Fibroblast of skin of right biceps (primary cell): ENCODE measurements around the gene RETREG1.
A peak's percentile ranks its signal among the peaks of the same experiment; 100 is the strongest.
"Not testable (repeated sequence)": the region's sequence is repeated elsewhere in the genome, so short reads cannot be mapped to it uniquely, and the experiment has no call there.

Experiments used
- DNase-seq: peaks from one replicate; pipeline ENCODE4 v3.0.0-alpha.2; 2013

RETREG1 gene

DNA sequence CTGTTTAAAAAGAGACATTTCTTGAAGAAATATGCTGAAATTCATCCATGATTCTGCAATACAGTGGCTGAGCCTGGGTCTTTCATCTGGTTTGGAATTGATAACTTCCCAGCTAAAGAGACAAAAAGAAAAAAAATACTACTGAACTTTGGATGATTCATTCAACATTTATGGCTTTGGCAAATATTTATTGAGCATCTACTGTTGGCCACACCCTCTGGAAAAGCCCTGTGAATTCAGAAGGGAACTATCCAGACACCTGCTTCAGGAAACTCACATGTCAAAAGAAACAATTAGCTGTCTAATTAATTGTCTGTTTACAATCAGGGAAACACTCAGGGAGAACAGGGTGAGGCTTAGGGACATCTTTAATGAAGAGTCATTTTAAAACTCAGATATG is 133.4 kb downstream of the RETREG1 start:
- DNase-seq, result no peak

DNA sequence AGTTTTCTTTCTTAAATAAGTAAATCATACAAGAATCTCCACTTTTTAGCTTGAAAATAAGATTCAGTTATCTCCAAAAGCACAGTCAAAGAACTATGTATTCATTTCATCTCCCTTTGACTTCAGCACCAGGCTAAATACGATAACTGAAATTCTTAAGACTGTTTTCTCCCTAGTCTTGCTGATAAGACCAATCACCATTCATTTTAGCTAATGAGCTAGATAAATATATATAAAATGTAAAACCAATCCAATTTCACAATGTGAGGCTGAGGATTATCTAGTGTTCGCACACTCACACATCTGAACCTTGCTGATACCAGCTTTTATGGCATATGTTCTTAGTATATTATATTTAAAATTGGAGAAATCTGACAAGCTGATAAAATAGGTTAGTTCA is 133.9 kb downstream of the RETREG1 start:
- DNase-seq, result no peak

DNA sequence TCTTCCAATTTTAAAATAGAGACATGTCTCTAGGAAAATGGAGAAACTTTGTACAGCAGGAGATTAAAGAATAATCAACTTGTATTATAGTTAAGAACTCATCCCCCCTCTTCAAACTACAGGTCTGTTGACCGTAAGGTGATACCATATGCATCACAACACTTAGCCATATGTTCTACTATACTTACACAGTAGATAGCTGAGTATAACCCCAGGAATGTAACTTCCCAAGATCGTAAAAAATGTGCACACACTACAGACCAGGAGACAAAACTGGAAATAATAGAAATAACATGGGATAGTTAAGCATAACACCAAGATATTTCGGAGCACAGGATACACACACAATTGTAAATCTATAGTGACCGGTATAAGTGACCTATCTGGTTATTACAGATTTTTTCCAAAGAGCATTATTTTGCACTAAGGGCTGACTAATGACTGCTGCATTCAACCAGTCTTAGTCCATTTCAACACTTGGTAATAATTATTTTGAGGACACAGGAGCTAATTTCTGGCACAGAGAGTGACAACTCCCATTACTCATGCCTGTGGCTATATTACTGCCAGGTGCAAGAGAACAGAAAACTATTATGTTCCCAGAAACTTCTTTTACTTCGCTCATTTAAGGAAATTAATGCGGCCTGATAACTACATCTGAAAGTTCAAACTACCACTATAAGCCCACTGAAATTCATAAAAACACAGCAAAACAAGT is 135.8 kb downstream of the RETREG1 start:
- DNase-seq, result peak; percentile 28

DNA sequence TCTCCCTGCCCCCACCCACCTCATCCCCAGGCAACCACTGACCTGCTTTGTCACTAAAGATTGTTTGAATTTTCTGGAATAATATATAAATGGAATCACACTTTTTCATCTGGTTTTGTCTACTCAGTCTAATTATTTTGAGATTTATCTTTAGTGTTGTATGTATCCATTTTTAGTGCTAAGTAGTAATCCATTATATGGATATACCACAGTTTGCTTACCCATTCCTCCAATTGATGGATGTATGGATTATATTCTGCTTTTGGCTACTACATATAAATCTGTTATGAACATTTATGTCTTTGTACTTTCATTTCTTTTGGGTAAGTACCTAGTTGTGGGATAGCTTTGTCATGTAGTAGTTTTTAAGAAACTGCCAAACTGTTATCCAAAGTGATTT is 136.7 kb downstream of the RETREG1 start:
- DNase-seq, result no peak

DNA sequence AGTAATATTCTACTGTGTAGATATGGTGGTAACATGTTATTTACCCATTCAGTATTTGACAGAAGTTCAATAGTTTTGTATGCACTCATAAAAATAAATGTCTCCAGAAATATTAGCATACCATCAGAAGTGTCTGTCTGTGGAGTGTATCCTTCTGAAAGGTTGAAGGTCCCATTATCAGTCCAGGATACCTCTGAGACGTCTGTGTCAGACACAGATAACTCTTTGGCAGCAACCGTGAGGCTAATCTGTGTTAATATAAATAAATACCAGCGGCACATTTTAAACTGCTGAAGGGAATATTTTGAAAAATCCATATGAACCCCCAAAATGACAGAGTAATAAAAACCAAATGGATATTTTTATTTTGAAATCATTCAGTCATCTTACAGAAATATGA is 139.3 kb downstream of the RETREG1 start:
- no peak for DNase-seq

DNA sequence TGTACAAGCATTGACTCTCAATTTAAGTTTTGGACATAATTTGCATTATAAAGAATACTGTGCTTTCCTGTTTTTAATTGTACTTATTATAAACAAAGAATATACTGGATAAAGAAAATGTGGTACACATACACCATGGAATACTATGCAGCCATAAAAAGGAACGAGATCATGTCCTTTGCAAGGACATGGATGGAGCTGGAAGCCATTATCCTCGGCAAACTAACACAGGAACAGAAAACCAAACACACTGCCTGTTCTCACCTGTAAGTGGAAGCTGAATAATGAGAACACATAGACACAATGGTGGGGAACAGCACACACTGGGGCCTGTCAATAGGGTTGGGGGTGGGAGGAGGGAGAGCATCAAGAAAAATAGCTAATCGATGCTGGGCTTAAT is 140.4 kb downstream of the RETREG1 start:
- DNase-seq, result not testable (repeated sequence)

DNA sequence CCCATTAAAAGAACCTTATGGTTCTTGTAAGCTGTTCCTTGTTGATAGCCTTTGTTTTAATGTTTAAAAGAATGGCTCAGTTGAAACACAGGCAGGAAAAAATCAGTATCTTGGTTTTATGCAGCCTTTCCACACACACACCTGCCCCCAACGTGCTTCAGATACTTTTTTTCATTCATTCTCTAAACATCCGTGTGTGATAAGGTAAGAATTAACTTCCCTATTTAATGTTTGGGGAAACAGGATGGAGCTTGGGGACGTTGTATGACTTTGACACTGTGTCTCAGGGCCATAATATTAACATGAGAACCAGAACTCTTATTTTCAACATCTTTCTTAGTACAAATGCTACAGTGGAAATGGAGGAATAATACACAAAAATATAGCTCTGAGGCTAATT is 145.4 kb downstream of the RETREG1 start:
- no peak for DNase-seq

DNA sequence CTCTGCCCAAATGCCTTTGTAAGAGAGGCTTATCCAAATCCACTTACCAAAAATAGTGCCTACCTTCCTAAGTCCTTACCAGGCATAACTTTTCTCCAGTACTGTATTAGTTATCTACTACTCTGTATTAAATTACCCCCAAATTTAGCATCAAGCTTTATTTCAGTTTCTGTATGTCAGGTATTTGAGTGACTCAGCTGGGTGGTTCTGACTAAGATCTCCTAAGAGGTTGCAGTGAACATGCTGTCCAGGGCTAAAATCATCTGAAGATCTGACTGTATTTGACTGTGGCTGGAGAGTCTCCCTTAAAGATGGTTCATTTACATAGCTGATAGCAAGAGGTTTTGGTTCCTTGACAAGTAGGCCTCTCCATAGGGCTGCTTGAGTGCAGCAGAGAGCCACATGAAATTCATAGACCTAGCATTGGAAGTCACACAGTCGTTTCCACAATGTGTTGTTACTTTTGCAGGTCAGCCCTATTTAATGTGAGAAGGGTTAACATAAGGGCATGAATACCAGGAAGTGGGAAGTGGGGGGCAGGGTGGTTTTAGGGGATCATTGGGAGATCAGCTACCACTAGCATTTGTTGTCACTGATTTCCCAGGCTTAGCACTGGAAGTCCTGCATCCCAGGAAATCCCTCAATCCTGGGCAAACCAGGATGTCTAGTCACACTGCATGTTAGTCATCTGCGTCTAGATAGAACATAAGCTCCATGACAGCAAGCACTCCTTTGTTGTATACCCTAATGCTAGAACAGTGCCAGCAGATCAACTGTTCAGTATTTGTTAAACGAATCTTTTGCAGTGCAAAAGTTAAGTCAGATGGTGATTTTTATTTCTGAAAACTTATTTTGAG is 149.2 kb downstream of the RETREG1 start:
- peak; percentile 78 for DNase-seq

DNA sequence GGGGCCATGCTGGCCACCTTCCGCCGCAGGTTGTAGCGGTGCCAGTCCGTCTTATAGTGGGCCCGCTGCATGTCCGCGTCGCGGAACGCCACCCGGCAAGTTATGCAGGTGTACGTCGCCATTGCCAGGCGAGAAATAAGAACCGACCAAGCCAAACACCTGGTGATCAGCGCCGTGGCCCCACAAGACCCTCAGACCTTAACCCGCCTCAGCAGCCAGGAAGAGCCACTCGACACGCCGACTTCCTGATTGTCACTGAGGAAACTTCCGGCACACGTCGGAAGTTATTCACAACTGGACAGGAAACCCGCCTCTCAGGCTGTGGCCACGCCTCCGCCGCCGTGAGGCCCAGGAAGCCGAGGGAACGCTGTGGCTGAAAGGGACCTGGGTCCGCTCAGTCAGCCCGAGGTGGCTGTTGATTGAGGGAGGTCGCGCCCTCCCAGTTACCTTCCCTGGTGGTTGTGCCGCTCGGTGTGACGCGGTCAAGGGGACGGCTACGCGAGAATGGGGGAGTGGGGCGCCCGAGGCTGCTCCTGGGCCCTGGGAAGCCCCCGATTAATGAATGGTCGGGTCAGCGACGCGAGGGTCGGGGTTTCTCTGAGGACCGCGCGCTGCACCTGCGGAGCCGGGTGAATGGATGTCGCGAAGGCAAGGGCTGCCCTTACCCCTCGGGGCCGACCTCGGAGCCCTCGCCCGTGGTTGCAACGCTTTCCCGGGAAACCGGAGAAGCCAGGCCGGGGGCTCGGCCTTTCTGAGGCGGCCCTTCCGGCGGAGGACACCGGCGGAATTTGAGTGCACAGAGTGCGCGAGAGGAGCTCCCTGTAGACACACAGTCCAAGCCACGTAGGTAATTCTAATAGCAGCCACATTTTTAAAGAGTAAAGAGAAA is 151.0 kb downstream of the RETREG1 start, which contains the start of gene ZNF622:
Gene ZNF622 (minus strand): TSS at position 257 of the 889 bp plus-strand sequence. CDS start 135 bp downstream, at position 122.
- DNase-seq, result peak; percentile 89

DNA sequence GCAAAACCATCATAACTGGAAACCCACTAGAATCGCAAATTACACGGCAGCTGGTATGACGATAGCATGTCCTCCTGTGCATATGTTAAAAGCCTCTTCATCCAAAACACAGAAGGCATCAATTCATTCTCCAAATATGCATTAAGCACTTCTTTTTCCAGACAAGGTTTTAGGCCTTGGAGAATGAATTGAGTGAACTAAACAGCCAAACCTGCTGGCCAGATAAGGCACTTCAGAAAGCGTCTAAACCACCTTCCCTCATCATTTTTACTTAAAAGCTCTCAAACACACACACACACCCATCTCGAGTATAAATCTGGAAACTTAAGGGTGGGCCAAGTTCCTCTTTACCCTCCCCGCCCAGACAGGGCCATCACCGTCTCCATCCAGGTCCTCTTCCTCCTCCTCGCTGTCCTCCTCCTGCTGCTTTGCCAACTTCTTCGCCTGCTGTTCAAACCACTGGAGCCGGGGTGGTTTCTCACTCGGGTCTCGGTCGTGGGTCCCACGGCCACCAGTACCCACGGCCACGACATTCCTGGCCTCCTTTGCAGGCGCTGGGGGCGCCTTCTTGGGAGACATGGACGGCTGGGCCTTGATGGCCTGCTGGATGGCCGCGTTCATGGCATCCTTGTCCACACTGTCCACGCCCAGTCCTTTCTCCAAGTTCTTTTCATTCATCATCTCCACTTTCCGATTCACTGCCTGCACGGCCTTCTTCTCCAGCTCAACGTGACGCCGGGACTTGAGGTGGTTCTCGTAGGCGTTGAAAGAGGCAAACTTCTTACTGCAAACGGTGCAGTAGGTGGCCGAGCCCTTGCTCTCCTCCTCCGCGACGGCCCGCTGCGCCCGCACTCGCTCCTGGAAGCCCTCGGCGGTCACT is 151.9 kb downstream of the RETREG1 start:
- DNase-seq, result peak; percentile 9

DNA sequence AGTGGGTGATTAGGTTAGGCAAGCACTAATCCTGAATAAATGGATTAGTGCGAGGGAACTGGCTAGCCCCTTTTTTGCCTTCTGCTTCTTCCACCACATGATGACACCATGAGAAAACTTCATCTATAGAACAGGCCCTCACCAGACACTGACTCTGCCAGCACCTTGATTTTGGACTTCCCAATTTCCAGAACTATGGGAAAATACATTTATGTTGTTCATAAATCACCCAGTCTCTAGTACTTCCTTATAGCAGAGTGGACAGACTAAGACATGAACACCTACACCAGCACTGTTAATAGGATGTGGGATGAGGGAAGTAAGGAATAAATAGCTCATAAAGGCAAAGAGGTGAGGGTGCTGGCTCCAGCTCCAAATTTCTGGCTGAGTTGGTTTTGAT is 152.6 kb downstream of the RETREG1 start:
- no peak for DNase-seq

DNA sequence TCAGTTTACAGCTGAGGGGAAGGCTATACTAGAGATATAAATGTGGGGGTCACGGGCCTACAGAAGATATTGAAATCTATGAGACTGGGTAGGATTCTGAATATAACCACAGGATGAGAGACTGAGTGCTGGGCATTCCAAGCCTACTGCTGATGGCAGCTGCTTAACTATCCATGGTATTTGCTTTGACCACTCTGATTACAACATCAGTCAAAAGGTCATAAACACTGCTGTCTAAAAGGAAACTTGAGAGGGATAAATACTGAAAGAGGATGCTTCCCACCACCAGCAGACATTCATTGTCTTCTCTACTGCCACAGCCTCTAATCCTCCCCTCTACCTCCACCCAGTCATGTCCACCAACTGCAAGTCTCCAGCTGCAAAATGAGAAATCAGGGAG is 155.0 kb downstream of the RETREG1 start:
- peak; percentile 53 for DNase-seq

DNA sequence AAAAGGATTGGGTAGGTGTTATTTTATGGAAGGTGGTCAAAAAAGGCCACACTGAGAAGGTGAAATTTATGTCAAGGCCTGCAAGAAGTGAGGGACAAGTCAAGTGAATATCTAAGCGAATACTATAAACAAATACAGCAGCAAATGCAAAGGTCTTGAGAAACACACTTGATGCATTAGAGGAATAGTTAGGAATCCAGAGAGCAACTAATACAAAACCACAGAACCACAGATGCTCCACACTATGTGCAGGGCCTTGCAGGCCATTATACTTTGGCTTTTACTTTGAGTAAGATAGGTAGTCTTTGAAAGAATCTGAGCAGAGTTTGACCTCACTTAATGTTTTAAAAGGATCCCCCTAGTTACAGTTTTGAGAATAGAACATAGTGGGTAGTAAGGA is 155.8 kb downstream of the RETREG1 start:
- DNase-seq, result no peak

DNA sequence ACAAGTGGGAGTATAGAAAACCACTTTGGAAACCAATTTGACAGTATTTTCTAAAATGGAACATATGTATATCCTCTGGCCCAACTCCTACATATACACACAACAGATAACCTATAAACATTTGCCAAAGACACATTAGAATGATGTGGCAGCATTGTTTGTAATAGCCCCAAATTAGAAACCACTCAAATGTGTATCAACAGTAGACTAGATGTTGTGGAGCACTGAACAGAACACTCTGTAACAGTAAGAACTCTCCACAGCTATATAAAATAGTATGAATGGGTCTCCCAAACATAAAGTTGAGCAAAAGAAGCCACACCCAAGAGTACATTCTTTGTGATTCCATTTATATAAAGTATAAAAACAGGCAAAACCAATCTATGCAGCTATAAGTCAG is 157.3 kb downstream of the RETREG1 start:
- no peak for DNase-seq

DNA sequence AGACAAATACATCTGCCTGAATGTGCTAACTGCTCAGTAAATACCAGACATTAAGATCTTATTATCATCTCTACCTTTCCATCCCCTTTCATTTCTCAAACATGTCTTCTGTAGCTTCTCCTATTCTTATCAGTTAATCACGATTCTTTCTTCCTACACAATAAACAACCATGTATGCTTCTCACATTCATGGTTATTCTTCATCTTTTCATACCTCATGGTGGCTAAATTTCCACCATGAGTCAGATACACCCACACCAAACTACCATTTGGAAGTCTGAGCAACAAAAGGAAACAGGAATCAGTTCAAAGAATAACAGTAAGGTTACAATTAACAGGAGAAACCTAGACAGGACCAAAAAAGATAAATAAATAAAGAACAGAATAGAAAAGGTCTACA is 158.9 kb downstream of the RETREG1 start:
- no peak for DNase-seq

DNA sequence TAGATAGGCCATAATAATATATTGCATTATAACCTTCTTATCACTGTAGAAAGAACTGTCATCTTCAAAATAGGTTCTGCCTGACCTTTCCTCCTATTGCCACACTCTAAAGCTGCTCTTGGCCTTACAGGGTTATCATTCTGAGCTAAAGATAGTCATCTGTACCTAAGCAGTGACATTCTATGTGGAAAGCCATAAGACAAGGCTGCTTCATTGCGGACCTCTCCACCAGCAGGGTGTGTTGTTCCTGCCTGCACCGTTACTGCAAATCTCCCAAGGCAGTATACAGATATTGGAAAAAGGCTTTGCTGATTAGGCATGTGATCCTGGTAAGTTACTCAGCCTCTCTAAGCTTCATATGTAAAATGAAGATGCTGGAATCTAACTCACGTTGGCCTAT is 159.3 kb downstream of the RETREG1 start:
- no peak for DNase-seq

DNA sequence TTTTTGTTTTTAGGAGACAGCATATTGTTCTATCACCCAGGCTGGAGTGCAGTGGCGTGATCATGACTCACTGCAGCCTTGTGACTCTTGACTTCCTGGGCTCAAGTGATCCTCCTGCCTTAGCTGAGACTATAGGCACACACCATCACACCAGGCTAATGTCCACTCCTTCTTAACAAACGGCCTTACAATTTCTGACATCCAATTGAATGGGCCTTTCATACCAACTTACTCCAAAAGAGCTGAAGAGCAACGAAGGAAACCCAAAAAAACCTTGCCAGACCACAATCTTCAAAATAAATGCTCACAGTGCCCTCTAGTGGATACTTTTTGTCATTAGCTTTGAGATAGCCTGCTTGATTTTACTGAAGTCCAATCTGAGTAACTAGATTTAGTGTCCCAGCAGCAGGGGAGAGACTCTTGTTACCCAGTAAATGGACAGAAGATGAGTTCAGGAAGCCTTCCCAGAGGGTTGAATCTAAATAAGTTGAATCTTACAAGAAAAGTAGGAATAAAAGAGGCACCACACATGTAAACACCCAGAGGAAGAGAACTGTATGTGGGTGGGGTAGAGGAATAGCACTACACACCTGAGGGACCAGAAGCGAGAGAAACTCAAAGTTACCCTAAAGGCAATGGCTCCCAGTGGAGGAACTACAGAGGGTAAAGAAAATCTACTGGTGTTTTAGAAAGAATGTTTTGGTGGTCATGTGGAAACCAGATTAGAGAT is 160.5 kb downstream of the RETREG1 start:
- peak; percentile 61 for DNase-seq

DNA sequence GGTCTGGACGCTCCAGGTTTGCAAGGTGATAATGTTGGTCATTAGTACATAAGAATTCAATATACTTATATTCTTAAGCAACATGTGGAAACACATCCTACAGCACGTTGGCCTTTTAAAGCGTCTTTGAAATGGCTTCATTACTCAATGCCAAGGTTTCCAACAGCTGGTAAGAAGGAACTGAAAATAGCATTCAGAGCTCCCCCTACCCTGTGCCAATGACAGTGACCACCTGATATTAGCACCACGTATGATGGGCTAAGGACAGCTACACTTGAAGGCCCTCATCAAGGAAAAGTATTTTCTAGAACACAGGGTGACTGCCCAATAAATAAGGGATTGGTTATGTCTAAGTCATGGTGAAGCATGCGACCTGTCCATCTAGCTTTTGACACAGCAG is 161.1 kb downstream of the RETREG1 start:
- no peak for DNase-seq

DNA sequence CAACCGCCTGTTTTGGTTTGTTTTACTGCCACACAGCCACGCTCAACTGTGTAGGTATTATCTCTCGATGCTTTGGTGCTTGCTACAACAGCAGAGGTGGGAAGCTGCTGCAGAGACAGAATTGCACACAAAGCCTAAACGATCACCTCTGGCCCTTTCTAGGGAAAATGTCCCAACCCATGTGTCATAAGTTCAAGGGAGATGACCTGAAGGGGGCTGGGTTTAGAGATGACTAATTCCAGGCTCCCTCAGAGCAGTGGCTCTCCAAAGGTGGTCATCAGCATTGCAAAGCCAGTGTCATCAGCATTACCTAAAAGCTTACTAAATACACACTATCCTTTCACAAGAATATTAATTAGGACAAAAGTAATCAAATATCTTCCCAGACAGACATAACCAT is 162.1 kb downstream of the RETREG1 start:
- no peak for DNase-seq

DNA sequence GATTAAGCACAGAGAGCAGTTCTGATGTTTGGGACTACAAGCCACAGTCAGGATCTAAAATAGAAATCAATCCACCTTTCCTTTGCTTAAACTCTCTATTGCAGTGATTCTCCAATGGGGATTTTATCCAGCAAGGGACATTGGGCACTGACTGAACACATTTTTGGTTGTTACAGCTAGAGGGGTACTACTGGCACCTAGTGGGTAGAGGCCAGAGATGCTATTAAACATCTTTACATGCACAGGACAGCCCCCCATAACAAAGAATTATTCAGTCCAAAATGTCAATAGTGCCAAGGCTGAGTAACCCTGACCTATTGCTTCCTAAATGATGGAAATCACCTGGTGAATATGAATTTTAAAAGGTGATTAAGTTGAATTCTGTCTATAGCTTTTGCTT is 163.2 kb downstream of the RETREG1 start:
- no peak for DNase-seq

DNA sequence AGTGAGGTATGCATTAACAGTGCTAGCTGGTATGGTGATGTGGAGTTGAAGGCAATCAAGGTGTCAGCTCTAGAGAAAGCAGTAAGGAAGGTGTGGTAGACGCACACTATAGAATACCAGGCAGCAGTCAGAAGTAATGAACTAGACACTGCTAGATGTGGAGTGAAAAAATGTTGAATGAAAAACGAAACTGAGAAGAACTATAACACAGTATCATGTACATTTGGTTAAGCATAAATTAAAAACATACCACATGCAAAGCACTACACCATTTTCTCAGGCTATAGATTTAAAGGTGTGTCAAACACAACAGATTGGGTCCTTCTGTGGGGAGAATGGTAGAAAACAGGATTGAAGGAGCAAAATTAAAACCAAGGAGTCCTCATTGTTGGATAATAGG is 166.6 kb downstream of the RETREG1 start:
- DNase-seq, result no peak

DNA sequence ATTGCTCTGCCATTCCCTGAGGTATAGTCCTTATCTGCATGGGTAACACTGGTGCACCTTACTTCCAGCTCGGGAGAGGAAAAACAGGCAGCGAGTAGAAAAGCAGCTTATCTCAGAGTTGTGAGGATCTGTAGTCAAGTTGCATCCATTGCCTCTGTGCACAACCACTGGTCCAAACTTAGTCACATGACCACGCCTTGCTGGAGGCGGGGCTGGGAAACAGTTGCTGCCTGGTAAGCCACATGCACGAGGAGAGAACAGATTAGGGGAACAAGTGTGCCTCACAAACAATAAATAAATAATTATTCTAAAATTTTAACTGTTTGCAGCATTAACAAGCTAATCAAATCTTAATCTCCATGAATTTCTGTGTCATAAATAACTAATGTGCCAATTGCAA is 169.8 kb downstream of the RETREG1 start:
- DNase-seq, result no peak
